Stomach (tissue), 9 donors: ENCODE results near the gene MAP4K1. TPM values are rescaled to one million over a fixed set of nuclear protein-coding genes. Genes with fewer than 3 reads are reported as not detected.
A peak's percentile ranks its signal among the peaks of the same experiment; 100 is the strongest.

Experiments used
- DNase-seq, 2 donors: peaks; one replicate each; pipeline versions ENCODE4 v3.0.0 to v3.0.0-alpha.2; 2013 to 2019
- H3K27ac ChIP-seq, 5 donors: fragments of 200-600 bp in 4 of 5; sonication (generic) in 4 of 5; one replicate each; pipeline ENCODE4 v1.5.1; 2013 to 2019; ENCODE audit warnings: mild to moderate bottlenecking in 1 of 5, moderate library complexity in 1 of 5
- H3K27me3 ChIP-seq, 3 donors: fragments of 200-600 bp; sonication (generic); one replicate each; pipeline ENCODE4 v1.5.1; 2017 to 2019; ENCODE audit warnings: mixed run types in 1 of 3
- H3K36me3 ChIP-seq, 4 donors: fragments of 200-600 bp; sonication (generic); 1 replicate in 3 of 4; 2 replicates in 1 of 4; pipeline ENCODE4 v1.5.1; 2016 to 2019
- H3K4me1 ChIP-seq, 4 donors: fragments of 200-600 bp; sonication (generic); one replicate each; pipeline ENCODE4 v1.5.1; 2016 to 2019
- H3K4me3 ChIP-seq, 4 donors: fragments of 200-600 bp; sonication (generic) in 3 of 4; one replicate each; pipeline ENCODE4 v1.5.1; 2016 to 2019; ENCODE audit warnings: mild to moderate bottlenecking in 1 of 4
- H3K9me3 ChIP-seq, 4 donors: fragments of 200-600 bp; sonication (generic); one replicate each; pipeline ENCODE4 v1.5.1; 2016 to 2019
- EP300 ChIP-seq: sonication (generic); formaldehyde crosslinking; IDR thresholded peaks from one replicate; pipeline ENCODE4 v1.6.1; 2017; ENCODE audit warnings: antibody characterized with exemption
- POLR2A ChIP-seq, 4 donors: fragments of 450-650 bp; IDR thresholded peaks; one replicate each; pipeline ENCODE4 v1.6.1; 2016; ENCODE audit warnings: antibody characterized with exemption in 4 of 4, control low read depth in 2 of 4, mild to moderate bottlenecking in 1 of 4, moderate library complexity in 1 of 4
- POLR2AphosphoS5 ChIP-seq, 3 donors: sonication (generic); formaldehyde crosslinking; IDR thresholded peaks; one replicate each; pipeline ENCODE4 v1.6.1; 2016; ENCODE audit warnings: antibody characterized with exemption in 3 of 3
- whole genome bisulfite sequencing, 5 donors: extraction: QIAGEN DNeasy Blood & Tissue Kit in 3 of 5; methylation state at CpG; one replicate each; pipeline versions ENCODE4 v1.1.5 to v1.1.7; 2013 to 2018; 5-methylcytosine and 5-hydroxymethylcytosine counted together
- intact Hi-C: fragments of 100-400 bp; cut with DNase I; formaldehyde crosslinking; loops from one replicate; pipeline ENCODE4 v1.15.1; 2023; ENCODE audit warnings: low total_unique reads
- polyA plus RNA-seq, 3 donors: library from polyadenylated mRNA; stranded (reverse); fragments of 200-250 nt; gene quantifications; one replicate each; pipeline ENCODE4 v1.2.3, GENCODE V29; 2013
- total RNA-seq, 5 donors: library from RNA; depleted of rRNA; stranded (reverse); fragments of >200 nt; gene quantifications; one replicate each; pipeline versions ENCODE4 v1.1.0 to v1.2.3, GENCODE V29; 2014 to 2016
- TF ChIP-seq, protein P1 (sequence below), 7 experiments: fragments of 450-650 bp in 4 of 7; fragments of 200-600 bp in 3 of 7; sonication (generic) in 3 of 7; IDR thresholded peaks; one replicate each; pipeline ENCODE4 v1.5.1; 2016 to 2019; ENCODE audit warnings: antibody characterized with exemption in 7 of 7, control low read depth in 2 of 7, mild to moderate bottlenecking in 1 of 7
- donor health status: healthy with polysubstance abuse.
- donor health status: Bipolar disorder and iron deficiency.
- donor health status: healthy.

Gene MAP4K1
- total and polyA plus RNA-seq, 8 donors, result 1.2 to 12.9 (median 5.0) TPM; not detected in 1

GRCh38 chr19:38599722-38600121 is 18.0 kb downstream of the MAP4K1 start:
- H3K4me3 ChIP-seq, result no peak overlapping the region
- H3K36me3 ChIP-seq, result no peaks in the 10 kb centered on the region
- H3K4me1 ChIP-seq, result peaks cover 6 to 9% (median 8%) of the 10 kb centered on the region in 4 donors
- WGBS, 5 donors, result 85 to 90% (median 90%) methylated on average over 10 to 11 of the region's 11 CpGs
- intact Hi-C loops, result no loop called here
- TF ChIP-seq POLR2AphosphoS5 (IDR thresholded peaks at IDR 0.05), result no peak
- no peak for TF ChIP-seq POLR2A (IDR thresholded peaks at IDR 0.05)
- TF ChIP-seq, protein P1, sequence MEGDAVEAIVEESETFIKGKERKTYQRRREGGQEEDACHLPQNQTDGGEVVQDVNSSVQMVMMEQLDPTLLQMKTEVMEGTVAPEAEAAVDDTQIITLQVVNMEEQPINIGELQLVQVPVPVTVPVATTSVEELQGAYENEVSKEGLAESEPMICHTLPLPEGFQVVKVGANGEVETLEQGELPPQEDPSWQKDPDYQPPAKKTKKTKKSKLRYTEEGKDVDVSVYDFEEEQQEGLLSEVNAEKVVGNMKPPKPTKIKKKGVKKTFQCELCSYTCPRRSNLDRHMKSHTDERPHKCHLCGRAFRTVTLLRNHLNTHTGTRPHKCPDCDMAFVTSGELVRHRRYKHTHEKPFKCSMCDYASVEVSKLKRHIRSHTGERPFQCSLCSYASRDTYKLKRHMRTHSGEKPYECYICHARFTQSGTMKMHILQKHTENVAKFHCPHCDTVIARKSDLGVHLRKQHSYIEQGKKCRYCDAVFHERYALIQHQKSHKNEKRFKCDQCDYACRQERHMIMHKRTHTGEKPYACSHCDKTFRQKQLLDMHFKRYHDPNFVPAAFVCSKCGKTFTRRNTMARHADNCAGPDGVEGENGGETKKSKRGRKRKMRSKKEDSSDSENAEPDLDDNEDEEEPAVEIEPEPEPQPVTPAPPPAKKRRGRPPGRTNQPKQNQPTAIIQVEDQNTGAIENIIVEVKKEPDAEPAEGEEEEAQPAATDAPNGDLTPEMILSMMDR (IDR thresholded peaks at IDR 0.05), result no peak
- no peak for TF ChIP-seq EP300
- peaks cover 0 to 19% (median 4%) of the 10 kb centered on the region in 3 donors for H3K27me3 ChIP-seq
- H3K27ac ChIP-seq, result no peak overlapping the region
- no peaks in the 10 kb centered on the region for H3K9me3 ChIP-seq
- no peak for DNase-seq

GRCh38 chr19:38597075-38597474 is 20.7 kb downstream of the MAP4K1 start:
- Histone ChIP-seq H3K27me3 (peaks cover 0 to 39% (median 4%) of the 10 kb centered on the region in 3 donors), H3K4me3 (no peak overlapping the region), H3K4me1 (peaks cover 6 to 9% (median 8%) of the 10 kb centered on the region in 4 donors), H3K9me3 (no peaks in the 10 kb centered on the region), H3K27ac (no peak overlapping the region), H3K36me3 (no peaks in the 10 kb centered on the region)
- no peak for DNase-seq
- TF ChIP-seq, protein P1 (IDR thresholded peaks at IDR 0.05), result no peak
- TF ChIP-seq EP300 (no peak), POLR2A (IDR thresholded peaks at IDR 0.05) (no peak), POLR2AphosphoS5 (IDR thresholded peaks at IDR 0.05) (no peak)
- 80 to 86% (median 84%) methylated on average over 11 of the region's 11 CpGs for WGBS, 5 donors
- intact Hi-C loops, result no loop called here

DNA sequence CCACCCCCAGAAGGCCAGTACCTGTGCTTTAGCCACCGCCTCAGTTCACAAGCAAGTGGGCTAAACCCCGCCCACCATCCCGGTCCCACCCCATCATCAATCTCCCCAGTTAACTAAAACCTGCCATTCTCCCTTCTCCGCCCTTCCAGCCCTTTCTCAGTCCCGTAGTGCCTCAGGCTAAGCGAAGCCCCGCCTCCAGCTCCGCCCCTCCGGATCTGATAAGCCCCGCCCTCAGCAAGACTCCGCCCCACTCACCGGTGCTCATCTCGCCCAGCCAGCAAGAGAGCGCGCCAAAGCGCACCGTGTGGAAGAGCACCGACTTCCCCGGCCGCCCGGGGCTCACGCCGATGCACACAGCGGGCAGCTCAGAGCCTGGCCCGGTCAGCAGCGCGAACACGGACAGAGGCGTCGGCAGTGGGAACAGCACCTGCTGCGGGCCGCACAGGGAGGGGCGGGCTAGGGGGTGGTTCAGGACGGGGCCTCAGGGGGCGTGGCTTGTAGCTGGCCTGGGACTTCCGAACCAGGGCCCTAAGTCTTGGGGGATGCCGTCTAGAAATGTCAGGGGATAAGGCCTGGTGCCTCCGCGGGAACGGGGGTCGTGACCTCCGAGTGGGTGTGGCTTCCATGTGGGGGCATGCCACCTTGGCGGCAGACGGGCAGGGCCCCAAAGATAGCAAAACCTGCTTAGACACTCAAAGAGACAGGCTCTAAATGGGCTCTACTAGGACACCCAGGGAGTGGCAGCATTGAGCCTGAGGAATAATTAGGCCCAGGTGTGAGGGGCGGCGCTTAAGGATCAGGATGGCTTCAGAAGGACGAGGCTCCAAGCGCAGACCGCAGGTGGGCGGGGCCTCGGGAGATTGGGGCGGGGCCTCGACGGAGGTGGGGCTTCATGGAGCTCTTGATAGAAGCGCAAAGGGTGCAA is 21.4 kb downstream of the MAP4K1 start:
- Histone ChIP-seq H3K4me1 (peaks cover 6 to 9% (median 8%) of the 10 kb centered on the region in 4 donors), H3K27ac (no peak overlapping the region), H3K4me3 (peak overlapping the region; percentile 7 to 38 (median 30)), H3K27me3 (peaks cover 0 to 41% (median 4%) of the 10 kb centered on the region in 3 donors), H3K9me3 (no peaks in the 10 kb centered on the region), H3K36me3 (no peaks in the 10 kb centered on the region)
- DNase-seq, result peak; percentile 72 to 91
- TF ChIP-seq POLR2AphosphoS5 (IDR thresholded peaks at IDR 0.05), result no peak
- no peak for TF ChIP-seq EP300
- TF ChIP-seq, protein P1 (IDR thresholded peaks at IDR 0.05), result no peak
- TF ChIP-seq POLR2A (IDR thresholded peaks at IDR 0.05), result no peak
- WGBS, 5 donors, result 14 to 41% (median 19%) methylated on average over 31 to 55 of the region's 55 CpGs
- intact Hi-C loops, result no loop called here

- Histone ChIP-seq H3K36me3 (no peaks in the 10 kb centered on the region), H3K27me3 (peaks cover 0 to 41% (median 4%) of the 10 kb centered on the region in 3 donors), H3K27ac (no peak overlapping the region), H3K4me1 (peaks cover 6 to 9% (median 8%) of the 10 kb centered on the region in 4 donors), H3K4me3 (no peak overlapping the region), H3K9me3 (no peaks in the 10 kb centered on the region)
- TF ChIP-seq POLR2AphosphoS5 (IDR thresholded peaks at IDR 0.05) (no peak), EP300 (no peak), POLR2A (IDR thresholded peaks at IDR 0.05) (no peak)
- TF ChIP-seq, protein P1 (IDR thresholded peaks at IDR 0.05), result no peak
- WGBS, 5 donors, result 66 to 79% (median 70%) methylated on average over 6 of the region's 6 CpGs
- DNase-seq, result no peak
- intact Hi-C loops, result no loop called here
Measured at GRCh38 chr19:38592940-38593339, 24.8 kb downstream of the MAP4K1 start.
